SK-N-SH (cell line): Measurements from ENCODE around the gene IL31. TPM values are rescaled to one million over a fixed set of nuclear protein-coding genes. Genes with fewer than 3 reads are reported as not detected.
A peak's percentile ranks its signal among the peaks of the same experiment; 100 is the strongest.

Source experiments
- CTCF ChIA-PET: fragments of 300-600, 350-600 bp; formaldehyde crosslinking; extraction: SDS; loops from one replicate; lab custom pipeline; 2021; lab: Yijun Ruan, JAX
- POLR2A ChIA-PET: fragments of 350-600 bp; sonication (Branson Sonifier 250); formaldehyde crosslinking; extraction: SDS; loops from one replicate; lab custom pipeline; 2020; ENCODE audit warnings: antibody characterized with exemption, inconsistent platforms; lab: Yijun Ruan, JAX
- DNase-seq: peaks from one replicate; pipeline ENCODE4 v3.0.0; 2012
- H2AFZ ChIP-seq: fragments of 200-600 bp; sonication (generic); 2 replicates; pipeline ENCODE4 v1.8.1; 2016; ENCODE audit warnings: antibody characterized with exemption, mild to moderate bottlenecking, low read depth
- H3F3A ChIP-seq: fragments of 200-600 bp; sonication (generic); replicated peaks from 2 replicates; pipeline ENCODE3; 2016; ENCODE audit warnings: antibody characterized with exemption, mild to moderate bottlenecking; ENCODE audit not compliant: insufficient read depth
- H3K27ac ChIP-seq, 2 experiments: fragments of 200-500 bp in 1 of 2; fragments of 200-600 bp in 1 of 2; sonication (Bioruptor generic) in 1 of 2; sonication (generic), shearing (Covaris generic) in 1 of 2; 2 replicates each; pipeline versions ENCODE4 v1.5.1 to v1.6.1; 2014 to 2016; ENCODE audit warnings: low read depth in 2 of 2, inconsistent platforms in 1 of 2, low read length in 1 of 2, mild to moderate bottlenecking in 1 of 2, mixed read lengths in 1 of 2
- H3K27me3 ChIP-seq: fragments of 200-600 bp; sonication (generic), shearing (Covaris generic); 2 replicates; pipeline ENCODE4 v1.6.1; 2016; ENCODE audit warnings: mixed run types; ENCODE audit not compliant: insufficient read depth
- H3K36me3 ChIP-seq, 2 experiments: fragments of 200-500 bp in 1 of 2; fragments of 200-600 bp in 1 of 2; sonication (Bioruptor generic) in 1 of 2; sonication (generic) in 1 of 2; replicated peaks in 1 of 2; 2 replicates each; pipeline versions ENCODE3 to v1.5.1; 2014 to 2016; ENCODE audit warnings: low read length in 1 of 2, mild to moderate bottlenecking in 1 of 2; ENCODE audit not compliant: insufficient read depth in 2 of 2, control insufficient read depth in 1 of 2
- H3K4me1 ChIP-seq, 2 experiments: fragments of 200-500 bp in 1 of 2; fragments of 200-600 bp in 1 of 2; sonication (Bioruptor generic) in 1 of 2; sonication (generic), shearing (Covaris generic) in 1 of 2; 2 replicates each; pipeline versions ENCODE4 v1.5.1 to v1.6.1; 2014 to 2016; ENCODE audit warnings: low read depth in 1 of 2, low read length in 1 of 2, mixed run types in 1 of 2; ENCODE audit not compliant: insufficient read depth in 2 of 2, control insufficient read depth in 1 of 2
- H3K4me2 ChIP-seq: fragments of 200-600 bp; sonication (generic), shearing (Covaris generic); 2 replicates; pipeline ENCODE4 v1.6.1; 2017; ENCODE audit warnings: mixed run types
- H3K4me3 ChIP-seq, 2 experiments: fragments of 200-500 bp in 1 of 2; fragments of 200-600 bp in 1 of 2; sonication (Bioruptor generic) in 1 of 2; sonication (generic), shearing (Covaris generic) in 1 of 2; 2 replicates each; pipeline versions ENCODE4 v1.5.1 to v1.8.1; 2014 to 2016; ENCODE audit warnings: low read depth in 2 of 2, inconsistent platforms in 1 of 2, low read length in 1 of 2, mild to moderate bottlenecking in 1 of 2, mixed read lengths in 1 of 2, moderate library complexity in 1 of 2
- H3K79me2 ChIP-seq: fragments of 200-600 bp; sonication (generic); 2 replicates; pipeline ENCODE4 v1.8.1; 2017; ENCODE audit warnings: mild to moderate bottlenecking; ENCODE audit not compliant: insufficient read depth
- H3K9ac ChIP-seq: fragments of 200-600 bp; sonication (generic); 2 replicates; pipeline ENCODE4 v1.6.1; 2017; ENCODE audit warnings: mixed run types
- H3K9me2 ChIP-seq: fragments of 200-600 bp; sonication (generic); 2 replicates; pipeline ENCODE4 v1.6.1; 2017; ENCODE audit warnings: mixed run types
- H3K9me3 ChIP-seq: fragments of 200-600 bp; sonication (generic); 2 replicates; pipeline ENCODE4 v1.6.1; 2017; ENCODE audit warnings: mixed run types, mild to moderate bottlenecking, moderate library complexity
- H4K20me1 ChIP-seq: fragments of 200-600 bp; sonication (generic); 2 replicates; pipeline ENCODE4 v1.6.1; 2017; ENCODE audit warnings: mild to moderate bottlenecking, mixed run types; ENCODE audit not compliant: insufficient read depth
- FOXM1 ChIP-seq: IDR thresholded peaks from 2 replicates; pipeline ENCODE4 v1.4.0; 2012; ENCODE audit warnings: low read depth, mild to moderate bottlenecking
- GATA2 ChIP-seq: sonication (generic); formaldehyde crosslinking; IDR thresholded peaks from 2 replicates; pipeline ENCODE4 v1.5.0; 2020; ENCODE audit warnings: mild to moderate bottlenecking, missing genetic modification reagents
- JUND ChIP-seq: IDR thresholded peaks from 2 replicates; pipeline ENCODE4 v1.4.0; 2012
- MEF2A ChIP-seq: IDR thresholded peaks from 2 replicates; pipeline ENCODE4 v1.4.0; 2012; ENCODE audit warnings: low read depth, borderline replicate concordance
- NRF1 ChIP-seq: IDR thresholded peaks from 2 replicates; pipeline ENCODE4 v1.6.1; 2012; ENCODE audit warnings: low read depth, mild to moderate bottlenecking, low read length
- RAD21 ChIP-seq: IDR thresholded peaks from 2 replicates; pipeline ENCODE4 v1.6.1; 2012; ENCODE audit warnings: mild to moderate bottlenecking, low read length
- RFX5 ChIP-seq: IDR thresholded peaks from 2 replicates; pipeline ENCODE4 v1.6.1; 2012; ENCODE audit warnings: mild to moderate bottlenecking, improper control_type of control experiment, low read length
- SIN3A ChIP-seq: IDR thresholded peaks from 2 replicates; pipeline ENCODE4 v1.6.1; 2012; ENCODE audit warnings: low read depth, mild to moderate bottlenecking, low read length, moderate library complexity, borderline replicate concordance
- TAF1 ChIP-seq: IDR thresholded peaks from 2 replicates; pipeline ENCODE4 v1.6.1; 2012; ENCODE audit warnings: low read depth, mild to moderate bottlenecking, low read length, moderate library complexity, borderline replicate concordance
- TCF12 ChIP-seq: IDR thresholded peaks from 2 replicates; pipeline ENCODE4 v1.4.0; 2012
- YY1 ChIP-seq: IDR thresholded peaks from 2 replicates; pipeline ENCODE4 v1.4.0; 2012; ENCODE audit warnings: low read depth, mild to moderate bottlenecking
- WGBS: methylation state at CpG from one replicate; pipeline ENCODE4 v1.1.6; 2017; ENCODE audit warnings: low lambda C conversion rate; 5-methylcytosine and 5-hydroxymethylcytosine counted together
- polyA plus RNA-seq, 3 experiments: library from polyadenylated mRNA; depleted of rRNA; stranded (reverse); fragments of >200 nt; gene quantifications; 2 replicates each; pipeline ENCODE4 v1.2.3, GENCODE V29; 2012
- TF ChIP-seq, protein P1 (sequence below): IDR thresholded peaks from 2 replicates; pipeline ENCODE4 v1.4.0; 2012; ENCODE audit warnings: low read depth
- TF ChIP-seq, protein P2 (sequence below): IDR thresholded peaks from 2 replicates; pipeline ENCODE4 v1.4.0; 2012; ENCODE audit warnings: low read depth, borderline replicate concordance
- TF ChIP-seq, protein P3 (sequence below): IDR thresholded peaks from 2 replicates; pipeline ENCODE4; 2012
- TF ChIP-seq, protein P4 (sequence below): fragments of 150-350 bp; IDR thresholded peaks from 2 replicates; pipeline ENCODE4 v1.6.1; 2017; ENCODE audit warnings: antibody characterized with exemption, low read length, low read depth, borderline replicate concordance
- TF ChIP-seq, protein P5 (sequence below): IDR thresholded peaks from 2 replicates; pipeline ENCODE4 v1.6.1; 2012; ENCODE audit warnings: mild to moderate bottlenecking, low read depth, low read length, moderate library complexity

The IL31 gene
- polyA plus RNA-seq, 1 of the 3 experiments (the other 2 are of a cell fraction): not detected

DNA sequence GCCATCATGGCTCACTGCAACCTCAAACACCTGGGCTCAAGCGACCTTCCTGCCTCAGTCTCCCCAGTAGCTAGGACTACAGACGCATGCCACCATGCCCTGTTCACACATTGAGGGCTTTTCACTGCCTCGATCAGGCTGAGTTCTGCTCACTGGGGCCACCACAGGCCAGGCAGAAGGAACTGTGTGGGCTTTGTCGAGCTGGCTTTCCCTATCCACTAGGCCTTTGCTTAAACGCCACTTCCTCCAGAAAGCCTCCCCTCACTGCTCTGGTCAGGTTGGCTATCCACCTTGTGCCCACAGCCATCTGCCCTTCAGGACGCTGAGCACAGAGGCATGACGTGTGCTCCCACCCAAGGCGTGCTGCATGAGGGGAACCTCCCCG, 50.3 kb downstream of the IL31 start:
- 0 out of 2 replicates have a peak overlapping the region, but pooled peaks have one; percentile 5 for H3K4me2 ChIP-seq
- WGBS: 83% methylated on average over 9 of the region's 9 CpGs
- CTCF ChIA-PET: interaction anchor here (0.7 to 8.8 kb wide), 55 partner anchors 9 to 329 kb away, joined by 3 to 157 read pairs (median 5); no protein-coding TSS in a partner anchor

DNA sequence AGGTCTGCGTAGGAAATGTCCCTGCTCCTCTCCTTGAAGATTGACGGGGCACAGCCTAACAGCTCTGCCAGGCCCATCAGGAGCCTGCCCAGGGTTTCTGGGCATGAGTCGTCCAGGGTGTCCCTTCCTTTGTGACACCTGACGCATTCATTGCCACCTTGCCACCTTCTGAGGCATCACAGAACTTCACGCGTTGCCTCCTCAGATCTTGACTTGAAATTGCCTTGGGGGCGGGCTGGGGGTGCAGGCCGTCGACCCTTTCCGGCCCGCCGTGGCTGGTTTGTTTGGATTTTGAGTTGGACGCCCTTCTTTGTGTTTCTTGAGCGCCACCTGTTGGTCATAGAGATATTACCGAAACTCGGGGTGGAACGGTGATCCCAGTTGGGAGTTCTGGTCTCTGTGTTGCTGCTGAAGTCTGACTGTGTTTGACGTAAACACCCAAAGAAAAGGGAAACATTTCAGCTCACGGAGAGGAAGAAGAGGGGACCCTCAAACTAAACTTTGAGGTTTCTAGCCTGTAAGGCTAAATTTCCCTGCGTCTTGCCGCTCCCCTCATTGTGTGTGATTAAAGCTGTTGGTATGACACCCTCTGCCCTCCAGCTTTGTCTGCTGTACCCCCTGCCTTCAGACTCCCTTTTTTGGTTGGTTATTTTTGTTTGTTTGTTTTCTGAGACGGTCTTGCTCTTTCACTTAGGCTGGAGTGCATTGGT, 50.8 kb downstream of the IL31 start:
- POLR2A ChIA-PET: interaction anchor here (2.1 kb wide), 1 partner anchor 69 kb away, joined by 5 read pairs; no protein-coding TSS in a partner anchor
- Histone ChIP-seq H3K27me3 (no peaks in the 10 kb centered on the region), H2AFZ (no peak overlapping the region), H3K9me2 (no peaks in the 10 kb centered on the region), H3K4me2 (0 out of 2 replicates have a peak overlapping the region, but pooled peaks have one; percentile 5), H3F3A (peaks cover 4% of the 10 kb centered on the region), H3K36me3 (peaks cover 5 to 10% of the 10 kb centered on the region in 2 experiments), H3K79me2 (peaks cover 84% of the 10 kb centered on the region), H3K9me3 (no peaks in the 10 kb centered on the region), H3K4me1 (peaks cover 2 to 4% of the 10 kb centered on the region in 2 experiments; a peak in 2 of 4 replicates), H3K9ac (no peak overlapping the region), H3K27ac (peak overlapping the region in 1 of 2 experiments; percentile 32; a peak in 1 of 4 replicates), H3K4me3 (no peak overlapping the region), H4K20me1 (peaks cover 13% of the 10 kb centered on the region; the same call in 1 of the 2 replicates)
- DNase-seq: peak; percentile 86
- CTCF ChIA-PET: interaction anchor here (0.6 to 8.8 kb wide), 60 partner anchors 8 to 329 kb away, joined by 3 to 157 read pairs (median 4); no protein-coding TSS in a partner anchor
- 18% methylated on average over 14 of the region's 22 CpGs for WGBS
- TF ChIP-seq GATA2 (no peak), MEF2A (no peak), TAF1 (no peak), NRF1 (no peak), RAD21 (peak; percentile 89), YY1 (no peak), SIN3A (no peak), RFX5 (no peak)
- TF ChIP-seq, protein P1, sequence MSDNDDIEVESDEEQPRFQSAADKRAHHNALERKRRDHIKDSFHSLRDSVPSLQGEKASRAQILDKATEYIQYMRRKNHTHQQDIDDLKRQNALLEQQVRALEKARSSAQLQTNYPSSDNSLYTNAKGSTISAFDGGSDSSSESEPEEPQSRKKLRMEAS: 0 out of 2 replicates have a peak, but pooled peaks have one; percentile 43
- TF ChIP-seq, protein P2, sequence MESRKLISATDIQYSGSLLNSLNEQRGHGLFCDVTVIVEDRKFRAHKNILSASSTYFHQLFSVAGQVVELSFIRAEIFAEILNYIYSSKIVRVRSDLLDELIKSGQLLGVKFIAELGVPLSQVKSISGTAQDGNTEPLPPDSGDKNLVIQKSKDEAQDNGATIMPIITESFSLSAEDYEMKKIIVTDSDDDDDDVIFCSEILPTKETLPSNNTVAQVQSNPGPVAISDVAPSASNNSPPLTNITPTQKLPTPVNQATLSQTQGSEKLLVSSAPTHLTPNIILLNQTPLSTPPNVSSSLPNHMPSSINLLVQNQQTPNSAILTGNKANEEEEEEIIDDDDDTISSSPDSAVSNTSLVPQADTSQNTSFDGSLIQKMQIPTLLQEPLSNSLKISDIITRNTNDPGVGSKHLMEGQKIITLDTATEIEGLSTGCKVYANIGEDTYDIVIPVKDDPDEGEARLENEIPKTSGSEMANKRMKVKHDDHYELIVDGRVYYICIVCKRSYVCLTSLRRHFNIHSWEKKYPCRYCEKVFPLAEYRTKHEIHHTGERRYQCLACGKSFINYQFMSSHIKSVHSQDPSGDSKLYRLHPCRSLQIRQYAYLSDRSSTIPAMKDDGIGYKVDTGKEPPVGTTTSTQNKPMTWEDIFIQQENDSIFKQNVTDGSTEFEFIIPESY: no peak
- TF ChIP-seq, protein P3, sequence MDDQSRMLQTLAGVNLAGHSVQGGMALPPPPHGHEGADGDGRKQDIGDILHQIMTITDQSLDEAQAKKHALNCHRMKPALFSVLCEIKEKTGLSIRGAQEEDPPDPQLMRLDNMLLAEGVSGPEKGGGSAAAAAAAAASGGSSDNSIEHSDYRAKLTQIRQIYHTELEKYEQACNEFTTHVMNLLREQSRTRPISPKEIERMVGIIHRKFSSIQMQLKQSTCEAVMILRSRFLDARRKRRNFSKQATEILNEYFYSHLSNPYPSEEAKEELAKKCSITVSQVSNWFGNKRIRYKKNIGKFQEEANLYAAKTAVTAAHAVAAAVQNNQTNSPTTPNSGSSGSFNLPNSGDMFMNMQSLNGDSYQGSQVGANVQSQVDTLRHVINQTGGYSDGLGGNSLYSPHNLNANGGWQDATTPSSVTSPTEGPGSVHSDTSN: no peak; the same call in 1 of the 2 replicates
- TF ChIP-seq, protein P4, sequence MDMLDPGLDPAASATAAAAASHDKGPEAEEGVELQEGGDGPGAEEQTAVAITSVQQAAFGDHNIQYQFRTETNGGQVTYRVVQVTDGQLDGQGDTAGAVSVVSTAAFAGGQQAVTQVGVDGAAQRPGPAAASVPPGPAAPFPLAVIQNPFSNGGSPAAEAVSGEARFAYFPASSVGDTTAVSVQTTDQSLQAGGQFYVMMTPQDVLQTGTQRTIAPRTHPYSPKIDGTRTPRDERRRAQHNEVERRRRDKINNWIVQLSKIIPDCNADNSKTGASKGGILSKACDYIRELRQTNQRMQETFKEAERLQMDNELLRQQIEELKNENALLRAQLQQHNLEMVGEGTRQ: no peak
- TF ChIP-seq, protein P5, sequence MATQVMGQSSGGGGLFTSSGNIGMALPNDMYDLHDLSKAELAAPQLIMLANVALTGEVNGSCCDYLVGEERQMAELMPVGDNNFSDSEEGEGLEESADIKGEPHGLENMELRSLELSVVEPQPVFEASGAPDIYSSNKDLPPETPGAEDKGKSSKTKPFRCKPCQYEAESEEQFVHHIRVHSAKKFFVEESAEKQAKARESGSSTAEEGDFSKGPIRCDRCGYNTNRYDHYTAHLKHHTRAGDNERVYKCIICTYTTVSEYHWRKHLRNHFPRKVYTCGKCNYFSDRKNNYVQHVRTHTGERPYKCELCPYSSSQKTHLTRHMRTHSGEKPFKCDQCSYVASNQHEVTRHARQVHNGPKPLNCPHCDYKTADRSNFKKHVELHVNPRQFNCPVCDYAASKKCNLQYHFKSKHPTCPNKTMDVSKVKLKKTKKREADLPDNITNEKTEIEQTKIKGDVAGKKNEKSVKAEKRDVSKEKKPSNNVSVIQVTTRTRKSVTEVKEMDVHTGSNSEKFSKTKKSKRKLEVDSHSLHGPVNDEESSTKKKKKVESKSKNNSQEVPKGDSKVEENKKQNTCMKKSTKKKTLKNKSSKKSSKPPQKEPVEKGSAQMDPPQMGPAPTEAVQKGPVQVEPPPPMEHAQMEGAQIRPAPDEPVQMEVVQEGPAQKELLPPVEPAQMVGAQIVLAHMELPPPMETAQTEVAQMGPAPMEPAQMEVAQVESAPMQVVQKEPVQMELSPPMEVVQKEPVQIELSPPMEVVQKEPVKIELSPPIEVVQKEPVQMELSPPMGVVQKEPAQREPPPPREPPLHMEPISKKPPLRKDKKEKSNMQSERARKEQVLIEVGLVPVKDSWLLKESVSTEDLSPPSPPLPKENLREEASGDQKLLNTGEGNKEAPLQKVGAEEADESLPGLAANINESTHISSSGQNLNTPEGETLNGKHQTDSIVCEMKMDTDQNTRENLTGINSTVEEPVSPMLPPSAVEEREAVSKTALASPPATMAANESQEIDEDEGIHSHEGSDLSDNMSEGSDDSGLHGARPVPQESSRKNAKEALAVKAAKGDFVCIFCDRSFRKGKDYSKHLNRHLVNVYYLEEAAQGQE: no peak

More for the DNA sequence above, 50.3 kb downstream of the IL31 start:
- H3K27me3 ChIP-seq: no peaks in the 10 kb centered on the region
- H3K9me2 ChIP-seq: no peaks in the 10 kb centered on the region
- peaks cover 2 to 4% of the 10 kb centered on the region in 2 experiments; a peak in 2 of 4 replicates for H3K4me1 ChIP-seq
- 0 out of 4 replicates have a peak overlapping the region, but pooled peaks of 1 of the 2 experiments have one; percentile 1 for H3K27ac ChIP-seq
- H3K79me2 ChIP-seq: peaks cover 79% of the 10 kb centered on the region
- POLR2A ChIA-PET: interaction anchor here (2.1 kb wide), 1 partner anchor 69 kb away, joined by 5 read pairs; no protein-coding TSS in a partner anchor
- peaks cover 4% of the 10 kb centered on the region for H3F3A ChIP-seq
- TF ChIP-seq, protein P4: no peak
- TF ChIP-seq JUND (no peak), FOXM1 (no peak), TCF12 (no peak)
- no peak overlapping the region for H2AFZ ChIP-seq
- no peak overlapping the region for H3K4me3 ChIP-seq
- no peak overlapping the region for H3K9ac ChIP-seq
- H4K20me1 ChIP-seq: peaks cover 13% of the 10 kb centered on the region; the same call in 1 of the 2 replicates
- H3K36me3 ChIP-seq: peaks cover 7 to 16% of the 10 kb centered on the region in 2 experiments
- H3K9me3 ChIP-seq: no peaks in the 10 kb centered on the region
- no peak for DNase-seq
